Ishikawa (cell line): ENCODE measurements around the gene RGS7.

ENCODE experiments used
- CEBPB ChIP-seq: IDR thresholded peaks from 2 replicates; pipeline ENCODE4 v1.6.1; 2012
- CREB1 ChIP-seq: IDR thresholded peaks from 2 replicates; pipeline ENCODE4 v1.6.1; 2012; ENCODE audit warnings: low read depth
- EGR1 ChIP-seq: IDR thresholded peaks from 2 replicates; pipeline ENCODE4 v1.6.1; 2012
- EP300 ChIP-seq: IDR thresholded peaks from 2 replicates; pipeline ENCODE4 v1.6.1; 2012; ENCODE audit warnings: borderline replicate concordance
- FOXM1 ChIP-seq: IDR thresholded peaks from 2 replicates; pipeline ENCODE4 v1.6.1; 2012; ENCODE audit warnings: low read depth, borderline replicate concordance
- NFIC ChIP-seq: IDR thresholded peaks from 2 replicates; pipeline ENCODE4 v1.6.1; 2012
- RAD21 ChIP-seq: IDR thresholded peaks from 2 replicates; pipeline ENCODE4 v1.6.1; 2012; ENCODE audit warnings: low read depth
- REST ChIP-seq: IDR thresholded peaks from 2 replicates; pipeline ENCODE4 v1.6.1; 2012; ENCODE audit warnings: low read depth, mild to moderate bottlenecking
- TAF1 ChIP-seq: IDR thresholded peaks from 2 replicates; pipeline ENCODE4 v1.6.1; 2012; ENCODE audit warnings: low read depth, mild to moderate bottlenecking
- TCF12 ChIP-seq: IDR thresholded peaks from 2 replicates; pipeline ENCODE4 v1.6.1; 2012; ENCODE audit warnings: low read depth
- TEAD4 ChIP-seq: IDR thresholded peaks from 2 replicates; pipeline ENCODE4 v1.6.1; 2012
- YY1 ChIP-seq: IDR thresholded peaks from 2 replicates; pipeline ENCODE4 v1.6.1; 2012; ENCODE audit warnings: low read depth
- TF ChIP-seq, protein P1 (sequence below): IDR thresholded peaks from 2 replicates; pipeline ENCODE4 v1.6.1; 2012
- TF ChIP-seq, protein P2 (sequence below): IDR thresholded peaks from 2 replicates; pipeline ENCODE4 v1.6.1; 2012

- TF ChIP-seq TCF12 (no peak), CEBPB (no peak), TEAD4 (no peak), EGR1 (no peak), RAD21 (no peak), TAF1 (no peak), EP300 (no peak), REST (no peak), YY1 (no peak), CREB1 (no peak), NFIC (no peak), FOXM1 (no peak)
- TF ChIP-seq, protein P1, sequence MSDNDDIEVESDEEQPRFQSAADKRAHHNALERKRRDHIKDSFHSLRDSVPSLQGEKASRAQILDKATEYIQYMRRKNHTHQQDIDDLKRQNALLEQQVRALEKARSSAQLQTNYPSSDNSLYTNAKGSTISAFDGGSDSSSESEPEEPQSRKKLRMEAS, result no peak
- TF ChIP-seq, protein P2, sequence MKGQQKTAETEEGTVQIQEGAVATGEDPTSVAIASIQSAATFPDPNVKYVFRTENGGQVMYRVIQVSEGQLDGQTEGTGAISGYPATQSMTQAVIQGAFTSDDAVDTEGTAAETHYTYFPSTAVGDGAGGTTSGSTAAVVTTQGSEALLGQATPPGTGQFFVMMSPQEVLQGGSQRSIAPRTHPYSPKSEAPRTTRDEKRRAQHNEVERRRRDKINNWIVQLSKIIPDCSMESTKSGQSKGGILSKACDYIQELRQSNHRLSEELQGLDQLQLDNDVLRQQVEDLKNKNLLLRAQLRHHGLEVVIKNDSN, result no peak
These were observed 279.4 kb downstream of the RGS7 start for GRCh38 chr1:241077386-241078147.
